Muscle layer of colon (tissue), 2 donors: ENCODE measurements around the gene TMEFF2.

Experiments used
- H3K27ac ChIP-seq: one replicate; pipeline ENCODE4 v1.7.0; 2013; ENCODE audit warnings: low read depth, mild to moderate bottlenecking, low read length, moderate library complexity
- H3K27me3 ChIP-seq, 2 donors: one replicate each; pipeline ENCODE4 v1.7.0; 2013; ENCODE audit warnings: low read length in 2 of 2, mild to moderate bottlenecking in 2 of 2; ENCODE audit not compliant: insufficient read depth in 2 of 2, control insufficient read depth in 1 of 2
- H3K36me3 ChIP-seq: one replicate; pipeline ENCODE4 v1.7.0; 2013; ENCODE audit warnings: mild to moderate bottlenecking, low read length; ENCODE audit not compliant: insufficient read depth
- H3K4me1 ChIP-seq: one replicate; pipeline ENCODE4 v1.7.0; 2013; ENCODE audit warnings: mild to moderate bottlenecking, low read length; ENCODE audit not compliant: insufficient read depth
- H3K4me3 ChIP-seq, 2 donors: one replicate each; pipeline ENCODE4 v1.7.0; 2013; ENCODE audit warnings: low read length in 2 of 2, low read depth in 1 of 2, mild to moderate bottlenecking in 1 of 2, moderate library complexity in 1 of 2
- H3K9ac ChIP-seq: one replicate; pipeline ENCODE4 v1.7.0; 2013; ENCODE audit warnings: low read length
- H3K9me3 ChIP-seq: one replicate; pipeline ENCODE4 v1.7.0; 2013; ENCODE audit warnings: mild to moderate bottlenecking, low read length
- donor health status: abdominal sarcoma.
- donor health status: Adenocarcinoma of cecum.

The TMEFF2 gene

DNA sequence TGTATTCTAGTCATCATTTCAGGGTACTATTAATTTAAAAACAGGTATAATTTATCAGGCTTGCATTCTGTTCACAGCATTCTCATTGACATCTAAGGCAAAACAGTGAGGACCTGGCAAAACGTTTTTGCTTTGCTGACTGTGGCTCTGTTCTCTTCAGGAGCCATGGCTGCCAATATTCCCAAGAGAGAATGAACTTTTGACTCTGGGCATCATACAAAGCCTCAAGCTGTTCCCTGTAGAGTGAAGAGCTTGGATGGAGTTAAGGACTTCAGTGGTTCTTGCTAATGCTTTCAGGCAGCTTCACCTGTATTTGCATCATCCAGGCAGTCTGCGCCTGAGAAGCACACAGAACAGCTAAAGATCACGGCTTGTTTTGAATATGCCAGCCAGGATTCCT lies 282.0 kb downstream of the TMEFF2 start:
- Histone ChIP-seq H3K4me1 (peaks cover 15% of the 10 kb centered on the region), H3K4me3 (no peak overlapping the region), H3K27ac (no peak overlapping the region), H3K9ac (no peak overlapping the region), H3K9me3 (no peaks in the 10 kb centered on the region), H3K27me3 (no peaks in the 10 kb centered on the region), H3K36me3 (no peaks in the 10 kb centered on the region)

DNA sequence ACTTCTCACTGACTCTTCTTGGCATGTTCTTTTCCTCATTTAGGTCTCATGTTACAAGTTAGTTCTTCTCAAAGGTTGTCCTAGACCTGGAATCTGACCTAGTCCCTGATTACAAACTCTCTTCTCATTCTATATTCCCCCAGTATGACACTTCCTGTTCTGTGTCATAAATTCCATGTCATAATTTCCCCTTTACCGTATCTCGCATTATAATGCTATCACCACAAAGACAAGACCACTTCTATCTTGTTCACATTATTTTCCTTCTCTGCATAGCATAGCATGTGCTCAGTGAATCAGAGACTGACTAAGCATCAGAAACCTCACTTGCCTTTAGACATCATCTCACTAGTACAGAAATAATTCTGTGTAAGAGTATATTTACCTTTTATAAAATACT lies 284.2 kb downstream of the TMEFF2 start:
- Histone ChIP-seq H3K9me3 (no peaks in the 10 kb centered on the region), H3K27me3 (no peaks in the 10 kb centered on the region), H3K36me3 (no peaks in the 10 kb centered on the region), H3K27ac (no peak overlapping the region), H3K9ac (no peak overlapping the region), H3K4me1 (peaks cover 8% of the 10 kb centered on the region), H3K4me3 (no peak overlapping the region)

DNA sequence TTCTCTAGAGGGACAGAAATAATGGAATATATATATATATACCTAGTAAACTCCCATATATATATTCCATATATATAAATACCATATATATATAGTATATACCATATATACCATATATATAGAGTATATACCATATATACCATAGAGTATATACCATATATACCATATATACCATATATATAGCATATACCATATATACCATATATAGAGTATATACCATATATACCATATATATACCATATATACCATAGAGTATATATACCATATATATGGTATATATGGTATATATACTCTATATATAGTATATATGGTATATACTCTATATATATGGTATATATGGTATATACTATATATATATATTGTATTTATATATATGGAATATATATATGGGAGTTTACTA lies 285.9 kb downstream of the TMEFF2 start:
- Histone ChIP-seq H3K36me3 (no peaks in the 10 kb centered on the region), H3K9ac (no peak overlapping the region), H3K27me3 (no peaks in the 10 kb centered on the region), H3K4me1 (peaks cover 8% of the 10 kb centered on the region), H3K9me3 (no peaks in the 10 kb centered on the region), H3K27ac (no peak overlapping the region), H3K4me3 (no peak overlapping the region)

DNA sequence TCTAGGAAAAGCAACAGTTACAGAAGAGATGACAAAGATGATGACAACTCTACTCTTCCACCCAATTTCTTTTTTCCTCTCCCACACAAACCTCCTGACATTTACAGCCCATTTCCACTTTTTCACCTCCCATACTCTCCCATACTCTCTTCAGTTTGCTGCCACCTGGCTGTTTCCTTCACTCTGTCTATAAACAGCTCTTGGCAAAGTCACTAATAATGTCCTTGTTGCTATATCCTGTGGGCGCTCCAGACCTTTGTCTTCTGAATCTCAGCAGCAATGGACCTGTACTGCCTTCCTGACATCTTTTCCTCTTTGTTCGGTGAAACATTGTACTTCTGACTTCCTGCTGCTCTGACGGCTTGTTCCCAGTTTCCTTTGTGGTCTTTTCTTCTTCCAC lies 287.2 kb downstream of the TMEFF2 start:
- Histone ChIP-seq H3K4me1 (peaks cover 4% of the 10 kb centered on the region), H3K27ac (no peak overlapping the region), H3K9me3 (no peaks in the 10 kb centered on the region), H3K36me3 (no peaks in the 10 kb centered on the region), H3K9ac (no peak overlapping the region), H3K4me3 (no peak overlapping the region), H3K27me3 (no peaks in the 10 kb centered on the region)

DNA sequence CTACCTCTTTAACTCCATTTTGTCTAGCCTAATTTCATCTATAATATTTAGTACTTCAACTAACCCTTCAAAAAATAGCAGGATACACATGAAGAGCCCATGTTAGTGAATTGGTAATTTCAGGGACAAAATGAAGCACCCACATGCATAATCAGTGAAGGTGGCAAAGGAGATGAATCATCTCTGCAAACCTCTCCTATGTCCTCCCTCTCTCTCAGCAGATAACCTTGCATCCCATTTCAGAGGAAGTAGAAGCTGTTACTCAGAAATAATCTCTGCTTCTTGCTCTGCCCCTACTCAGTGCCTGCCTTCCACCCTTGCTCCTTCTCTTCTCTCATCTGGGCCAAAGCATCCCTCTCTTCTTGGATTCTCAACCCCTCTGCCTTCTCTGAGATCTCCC lies 287.6 kb downstream of the TMEFF2 start:
- Histone ChIP-seq H3K36me3 (no peaks in the 10 kb centered on the region), H3K9ac (no peak overlapping the region), H3K9me3 (no peaks in the 10 kb centered on the region), H3K4me1 (no peaks in the 10 kb centered on the region), H3K27me3 (no peaks in the 10 kb centered on the region), H3K4me3 (no peak overlapping the region), H3K27ac (no peak overlapping the region)

DNA sequence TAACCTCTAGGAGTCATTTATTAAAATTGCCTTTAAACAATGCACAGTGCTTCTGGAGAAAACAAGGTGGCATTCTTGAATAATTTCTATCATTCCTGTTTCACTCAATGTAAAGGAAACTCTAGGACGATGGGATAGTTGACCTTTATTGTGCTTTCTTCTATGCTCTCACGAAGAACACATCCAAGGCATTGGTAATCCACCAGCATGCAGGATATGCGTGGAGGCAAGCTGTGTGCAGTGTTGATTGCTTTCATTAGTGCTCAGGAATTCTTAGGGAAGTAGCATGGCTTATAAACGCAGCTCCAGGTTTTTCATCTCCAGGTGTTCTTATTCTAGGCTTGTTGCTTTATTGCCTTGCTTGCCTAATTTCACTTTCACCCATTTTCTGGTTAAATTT lies 289.4 kb downstream of the TMEFF2 start:
- Histone ChIP-seq H3K4me3 (no peak overlapping the region), H3K36me3 (no peaks in the 10 kb centered on the region), H3K9me3 (no peaks in the 10 kb centered on the region), H3K27ac (no peak overlapping the region), H3K9ac (no peak overlapping the region), H3K27me3 (no peaks in the 10 kb centered on the region), H3K4me1 (no peaks in the 10 kb centered on the region)

DNA sequence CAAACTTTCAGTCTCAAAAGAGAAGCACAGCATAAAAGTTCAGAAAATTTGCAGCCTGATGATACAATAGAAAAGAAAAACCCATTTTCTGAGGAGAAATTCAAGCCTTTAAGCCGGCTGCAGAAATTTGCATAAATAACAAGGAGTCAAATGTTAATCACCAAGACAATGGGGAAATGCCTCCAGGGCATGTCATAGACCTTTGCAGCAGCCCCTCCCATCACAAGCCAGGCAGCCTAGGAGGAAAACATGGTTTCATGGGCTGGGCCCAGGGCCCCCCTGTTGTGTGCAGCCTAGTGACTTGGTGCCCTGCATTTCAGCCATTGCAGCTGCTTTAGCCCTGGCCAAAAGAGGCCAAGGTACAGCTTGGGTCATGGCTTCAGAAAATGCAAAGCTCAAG lies 293.7 kb downstream of the TMEFF2 start:
- no peaks in the 10 kb centered on the region for H3K36me3 ChIP-seq
- no peak overlapping the region for H3K4me3 ChIP-seq
- H3K27ac ChIP-seq, result no peak overlapping the region
- H3K4me1 ChIP-seq, result peaks cover 8% of the 10 kb centered on the region
- no peak overlapping the region for H3K9ac ChIP-seq
- H3K9me3 ChIP-seq, result no peaks in the 10 kb centered on the region
- no peaks in the 10 kb centered on the region for H3K27me3 ChIP-seq

DNA sequence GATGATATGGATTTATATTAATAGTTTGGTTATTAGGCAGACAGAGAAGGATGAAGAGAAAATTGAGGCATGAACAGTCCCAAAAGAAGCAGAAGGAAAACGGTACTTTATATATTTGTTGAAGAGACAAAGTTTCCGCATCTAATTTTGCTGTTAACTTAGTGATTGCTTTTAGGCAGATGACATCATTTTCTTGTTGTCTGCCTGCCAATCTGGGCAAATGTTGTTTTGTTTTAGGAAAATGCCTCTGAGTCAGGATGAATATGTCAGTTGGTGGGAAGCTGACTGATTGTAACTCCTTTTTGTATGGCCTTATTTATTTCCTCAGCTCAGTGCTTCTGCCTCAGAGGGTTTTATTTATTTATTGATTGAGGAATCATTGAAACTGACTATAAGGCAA lies 295.3 kb downstream of the TMEFF2 start:
- no peaks in the 10 kb centered on the region for H3K9me3 ChIP-seq
- H3K27ac ChIP-seq, result no peak overlapping the region

More for the DNA sequence above, 295.3 kb downstream of the TMEFF2 start:
- no peaks in the 10 kb centered on the region for H3K36me3 ChIP-seq
- no peaks in the 10 kb centered on the region for H3K27me3 ChIP-seq
- peaks cover 11% of the 10 kb centered on the region for H3K4me1 ChIP-seq
- no peak overlapping the region for H3K4me3 ChIP-seq
- H3K9ac ChIP-seq, result no peak overlapping the region
